Putamen (tissue), 1 donor: ENCODE results near the gene GPR141.
"Not testable (repeated sequence)": the region's sequence is repeated elsewhere in the genome, so short reads cannot be mapped to it uniquely, and the experiment has no call there.

ENCODE experiments used
- DNase-seq: peaks from one replicate; pipeline ENCODE4 v3.0.0-alpha.2; 2016; ENCODE audit warnings: low spot score

Gene GPR141

DNA sequence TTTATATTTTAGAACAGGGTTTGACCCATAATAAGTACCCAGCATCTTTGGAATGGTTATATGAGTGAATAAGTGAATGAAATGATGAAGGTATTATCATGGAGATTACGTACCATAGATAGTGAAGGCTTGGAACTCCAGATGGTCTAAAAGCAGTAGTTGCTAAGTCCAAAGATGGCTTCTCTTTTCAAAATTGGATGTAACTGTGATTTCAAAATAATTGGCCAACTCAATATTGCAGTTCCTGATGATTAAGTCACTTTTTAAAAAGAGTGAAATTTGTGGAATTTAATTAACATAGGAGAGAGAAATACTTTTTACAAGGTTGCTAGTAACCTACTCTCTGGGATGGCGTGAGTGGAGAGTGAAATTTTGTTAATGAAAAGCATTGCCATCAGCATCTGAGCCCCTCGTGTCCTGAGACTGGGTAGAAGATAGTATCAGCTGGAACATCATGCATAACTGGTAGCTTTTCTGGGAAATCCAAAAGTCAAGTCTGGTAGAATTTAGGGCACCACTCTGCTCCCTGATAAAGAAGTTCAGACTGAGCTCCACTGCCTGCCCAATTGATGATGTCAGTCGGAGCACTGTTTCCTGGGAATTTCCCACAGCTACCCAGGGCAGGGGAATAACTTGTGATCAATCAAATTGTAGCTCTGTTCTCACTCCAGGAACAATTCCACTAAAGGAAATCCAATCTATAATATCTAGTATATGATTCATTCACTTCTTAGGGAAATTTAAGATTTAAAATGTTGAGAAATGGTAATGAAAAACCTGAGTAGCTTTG, 3.2 kb downstream of the GPR141 start:
- no peak for DNase-seq

DNA sequence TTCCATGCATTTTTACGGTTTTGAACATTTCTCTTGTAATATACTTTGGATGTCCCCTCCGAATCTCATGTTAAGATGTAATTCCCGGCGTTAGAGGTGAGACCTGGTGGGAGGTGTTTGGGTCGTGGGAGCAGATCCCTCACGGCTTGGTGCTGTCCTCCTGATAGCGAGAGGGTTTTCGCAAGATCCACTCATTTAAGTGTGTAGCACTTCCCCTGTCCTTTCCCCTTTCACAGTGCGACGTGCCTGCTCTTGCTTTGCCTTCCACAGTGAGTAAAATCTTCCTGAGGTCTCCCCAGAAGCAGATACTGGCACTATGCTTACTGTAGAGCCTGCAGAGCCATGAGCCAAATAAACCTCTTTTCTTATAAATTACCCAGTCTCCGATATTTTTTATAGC, 6.6 kb downstream of the GPR141 start:
- no peak for DNase-seq

DNA sequence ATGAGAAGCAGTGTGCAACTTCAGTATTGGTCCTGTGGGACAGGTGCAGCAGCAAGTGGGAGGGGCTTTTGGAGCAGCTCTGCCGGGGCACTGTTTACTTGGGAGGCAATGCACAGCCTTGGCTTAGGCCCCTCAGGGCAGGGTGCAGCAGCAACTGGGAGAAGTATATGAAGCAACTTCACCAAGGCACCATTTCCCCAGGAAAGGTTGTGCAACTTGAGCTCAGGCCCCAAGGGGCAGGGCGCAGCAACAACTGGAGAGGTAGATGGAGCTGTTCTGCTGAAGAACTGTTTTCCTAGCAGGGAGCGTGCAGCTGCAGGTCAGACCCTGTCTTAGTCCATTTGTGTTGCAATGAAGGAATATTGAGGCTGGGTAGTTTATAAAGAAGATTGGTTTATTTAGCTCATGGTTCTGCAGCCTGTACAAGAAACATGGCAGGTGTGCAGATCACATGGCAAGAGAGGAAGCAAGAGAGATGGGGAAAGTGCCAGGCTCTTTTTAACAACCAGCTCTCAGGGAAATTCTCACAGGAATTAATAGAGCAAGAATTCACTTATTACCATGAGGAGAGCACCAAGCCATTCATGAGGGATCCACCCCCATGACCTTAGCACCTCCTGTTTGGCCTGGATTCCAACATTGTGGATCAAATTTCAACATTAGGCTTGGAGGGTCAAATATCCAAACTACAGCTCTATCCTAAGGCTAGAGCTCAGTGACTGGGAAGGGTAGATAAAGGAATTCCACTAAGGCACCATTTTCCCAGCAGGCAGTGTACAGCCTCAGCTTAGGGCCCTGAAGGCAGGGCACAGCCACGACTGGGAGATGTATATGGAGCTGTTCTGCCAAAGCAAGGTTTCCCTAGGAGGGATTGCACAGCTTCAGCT, 10.9 kb downstream of the GPR141 start:
- no peak for DNase-seq

- DNase-seq: no peak
These were observed 14.7 kb downstream of the GPR141 start for GRCh38 chr7:37698276-37698675.

DNA sequence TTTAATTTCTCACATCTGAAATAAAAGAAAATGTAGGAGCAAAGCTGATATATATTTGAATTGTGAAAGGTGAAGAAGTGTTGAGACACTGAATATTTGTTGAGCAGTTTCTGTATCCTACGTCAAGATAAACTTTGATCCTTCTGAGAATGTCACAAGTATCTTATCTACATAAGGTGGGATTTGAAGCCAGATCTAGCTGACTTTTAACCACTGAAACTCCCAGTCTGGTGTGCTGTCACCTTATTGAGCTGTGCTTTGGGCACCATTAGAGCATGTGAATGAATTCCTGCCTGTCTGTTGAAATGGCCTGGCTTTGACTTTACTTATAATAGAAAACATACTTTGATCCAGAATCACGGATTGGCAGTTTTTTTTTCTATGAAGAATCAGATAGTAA, 15.2 kb downstream of the GPR141 start:
- DNase-seq: no peak

DNA sequence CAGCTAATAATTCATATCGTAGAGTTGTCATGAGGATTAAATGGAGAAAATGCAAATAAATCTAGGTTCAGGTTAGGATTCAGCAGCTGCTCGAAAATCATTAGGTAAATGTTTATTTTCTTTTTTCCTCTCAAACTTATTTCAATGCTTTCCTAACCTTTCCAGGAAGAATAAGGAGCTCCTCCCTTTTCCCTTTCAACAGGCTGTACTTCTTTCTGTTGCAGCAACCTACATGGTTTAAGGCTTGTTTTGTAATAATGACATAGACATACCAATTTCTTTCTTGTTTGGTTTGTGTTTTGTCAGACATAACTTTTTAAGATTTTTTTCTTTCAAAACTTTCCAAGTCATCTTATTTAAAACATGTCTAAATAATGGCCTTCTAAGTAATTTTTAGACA, 18.2 kb downstream of the GPR141 start:
- no peak for DNase-seq

DNA sequence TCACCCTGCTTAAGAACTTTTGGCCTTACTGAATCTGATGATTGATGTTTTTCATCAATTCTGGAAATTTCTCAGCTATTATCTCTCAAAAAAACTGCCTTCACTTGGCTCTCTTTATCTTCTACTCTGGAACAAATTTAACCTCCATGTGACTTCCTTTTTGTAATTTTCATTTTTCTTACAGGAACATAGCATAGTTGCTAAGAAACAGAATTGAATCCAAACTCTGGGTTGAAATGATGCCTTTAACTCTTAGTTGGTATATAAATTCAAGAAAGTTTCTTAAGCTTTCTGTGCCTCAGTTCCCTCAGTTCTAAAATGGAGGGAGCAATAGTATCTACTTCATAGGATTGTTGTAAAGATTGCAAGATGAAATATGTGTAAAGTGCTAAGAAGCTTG, 19.8 kb downstream of the GPR141 start:
- DNase-seq: no peak

DNA sequence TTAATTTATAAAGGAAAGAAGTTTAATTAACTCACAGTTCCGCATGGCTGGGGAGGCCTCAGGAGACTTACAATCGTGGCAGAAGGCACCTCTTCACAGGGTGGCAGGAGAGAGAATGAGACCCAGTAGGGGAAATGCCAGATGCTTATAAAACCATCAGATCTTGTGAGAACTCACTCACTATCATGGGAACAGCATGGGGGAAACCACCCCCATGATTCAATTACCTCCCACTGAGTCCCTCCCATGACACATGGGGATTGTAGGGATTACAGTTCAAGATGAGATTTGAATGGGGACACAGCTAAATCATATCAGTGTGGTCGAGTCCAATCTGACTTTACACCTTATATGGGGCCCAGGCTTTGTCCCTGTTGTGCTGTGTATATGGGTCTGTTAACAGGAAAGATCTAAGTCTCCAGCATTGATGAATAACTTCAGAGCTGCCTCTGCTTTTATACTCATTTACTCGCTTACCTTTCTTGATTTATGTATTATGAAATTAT, 20.8 kb downstream of the GPR141 start:
- not testable (repeated sequence) for DNase-seq

GRCh38 chr7:37705976-37706375, 22.4 kb downstream of the GPR141 start:
- no peak for DNase-seq

GRCh38 chr7:37706804-37707203, 23.2 kb downstream of the GPR141 start:
- no peak for DNase-seq

GRCh38 chr7:37707754-37708485, 24.4 kb downstream of the GPR141 start:
- no peak for DNase-seq

GRCh38 chr7:37709631-37710509, 26.3 kb downstream of the GPR141 start:
- DNase-seq: no peak

DNA sequence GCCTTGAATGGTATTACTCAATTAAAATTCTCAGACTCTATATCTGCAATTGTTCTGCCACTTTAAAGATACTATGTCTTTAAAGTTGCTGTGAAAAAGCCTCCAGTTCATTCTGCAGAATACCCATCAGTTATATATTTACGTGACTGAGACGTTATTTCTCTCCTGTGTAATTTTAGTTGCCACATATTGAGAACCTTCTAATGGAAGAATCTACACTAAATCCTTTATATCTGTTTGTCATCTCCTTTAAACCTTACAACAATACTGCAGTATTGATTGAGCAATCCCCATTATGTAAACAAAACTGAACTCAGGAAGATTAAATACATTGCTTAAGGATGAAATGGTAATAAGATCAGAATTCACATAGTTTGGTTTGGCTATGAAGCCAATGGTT, 30.0 kb downstream of the GPR141 start:
- no peak for DNase-seq

DNA sequence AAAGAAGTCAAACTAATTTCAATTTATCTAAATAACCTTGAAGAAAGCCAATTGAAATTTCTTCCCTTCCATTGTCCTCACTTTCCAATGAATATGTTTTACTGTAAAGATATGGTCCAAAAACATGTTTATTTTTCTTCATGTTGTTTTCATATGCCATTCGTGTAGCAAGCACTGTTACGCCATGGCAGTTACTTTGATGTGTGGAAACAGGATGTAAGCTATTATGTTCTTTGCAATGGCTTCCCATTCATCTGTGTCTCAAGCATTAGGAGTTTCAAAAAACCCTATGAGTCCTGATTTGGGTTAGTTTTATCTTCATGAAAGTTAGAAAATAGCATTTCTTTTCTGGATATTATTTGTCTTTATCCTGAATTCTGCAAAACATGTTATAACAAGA, 31.0 kb downstream of the GPR141 start:
- no peak for DNase-seq

GRCh38 chr7:37718585-37718984, 35.0 kb downstream of the GPR141 start:
- no peak for DNase-seq

- DNase-seq: no peak
These were observed 35.5 kb downstream of the GPR141 start for GRCh38 chr7:37719077-37719476.

GRCh38 chr7:37724732-37725131, 41.2 kb downstream of the GPR141 start:
- no peak for DNase-seq

DNA sequence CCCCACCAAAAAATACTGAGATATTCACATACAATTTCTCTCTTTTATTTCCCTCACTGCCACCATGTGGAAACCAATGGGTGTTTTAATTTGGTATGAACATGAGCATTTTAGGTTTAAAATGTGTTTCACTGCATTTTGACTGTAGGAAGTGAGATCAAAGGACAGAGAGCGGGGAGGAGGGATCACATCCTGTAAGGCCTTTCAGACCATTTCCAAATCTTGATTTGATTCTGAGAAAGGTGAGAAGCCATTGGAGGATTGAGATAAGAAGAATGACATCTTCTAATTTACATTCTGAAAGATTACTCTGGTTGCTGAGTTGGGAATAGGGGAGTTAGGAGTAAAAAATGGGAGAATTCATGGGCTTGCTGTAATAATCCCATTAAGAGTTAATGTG, 42.5 kb downstream of the GPR141 start:
- no peak for DNase-seq

DNA sequence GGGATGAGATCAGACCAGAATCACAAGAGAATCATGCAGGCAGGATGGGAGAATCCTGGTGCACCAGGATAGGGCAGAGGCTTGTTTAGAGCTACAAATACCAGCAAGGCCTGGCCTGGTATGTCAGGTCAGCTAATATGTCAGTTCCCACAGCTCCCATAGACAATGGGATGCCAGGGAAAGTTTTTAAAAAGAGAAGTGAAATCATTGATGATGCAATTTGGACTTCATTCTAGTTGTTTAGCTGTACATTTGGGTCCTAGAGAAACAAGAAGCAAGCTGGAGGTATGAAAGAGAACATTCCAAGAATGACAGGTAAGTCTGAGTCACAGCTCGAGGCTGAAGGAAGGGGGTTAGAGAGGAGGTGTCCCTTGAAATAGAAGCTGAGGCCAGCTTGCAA, 45.2 kb downstream of the GPR141 start:
- no peak for DNase-seq

GRCh38 chr7:37729181-37729580, 45.6 kb downstream of the GPR141 start:
- DNase-seq: no peak

DNA sequence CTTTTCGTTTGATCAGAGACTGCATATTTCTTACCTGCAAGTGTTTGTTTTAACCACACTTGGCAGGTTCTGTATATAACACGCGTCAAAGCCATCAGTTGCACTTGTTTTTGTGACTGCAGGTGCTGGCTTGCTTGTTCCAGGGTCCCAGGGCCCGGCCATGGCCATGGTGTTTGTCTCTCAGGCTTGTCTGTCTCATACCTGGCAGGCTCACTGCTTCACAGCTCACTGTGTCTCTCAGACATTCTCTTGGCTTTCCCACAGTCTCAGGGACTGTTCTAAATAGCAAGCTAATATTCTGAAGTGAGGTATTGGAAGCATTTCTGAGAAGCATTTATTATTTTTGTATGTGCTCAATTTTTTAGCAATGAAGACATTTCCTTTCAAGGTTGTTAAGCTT, 46.9 kb downstream of the GPR141 start:
- DNase-seq: no peak
